Fibroblast of the aortic adventitia (primary cell): ENCODE results near the gene FAM3B. TPM values are rescaled to one million over a fixed set of nuclear protein-coding genes. Genes with fewer than 3 reads are reported as not detected.

Experiments
- DNase-seq: peaks from one replicate; pipeline ENCODE4 v3.0.0-alpha.2; 2010; ENCODE audit warnings: low read depth
- H3K4me3 ChIP-seq: 2 replicates; pipeline ENCODE4 v1.5.1; 2011; ENCODE audit warnings: low read depth, mild to moderate bottlenecking, control low read depth, low read length, moderate library complexity
- CTCF ChIP-seq: IDR thresholded peaks from 2 replicates; pipeline ENCODE4 v1.5.1; 2011; ENCODE audit warnings: mild to moderate bottlenecking, low read length, control low read depth, inconsistent platforms; ENCODE audit not compliant: insufficient read depth
- total RNA-seq: library from RNA; depleted of rRNA; stranded (reverse); fragments of >200 nt; gene quantifications from 2 replicates; pipeline ENCODE4 v1.2.3, GENCODE V29; 2012; ENCODE audit warnings: low replicate concordance

FAM3B gene
- total RNA-seq, 1 donor: not detected

DNA sequence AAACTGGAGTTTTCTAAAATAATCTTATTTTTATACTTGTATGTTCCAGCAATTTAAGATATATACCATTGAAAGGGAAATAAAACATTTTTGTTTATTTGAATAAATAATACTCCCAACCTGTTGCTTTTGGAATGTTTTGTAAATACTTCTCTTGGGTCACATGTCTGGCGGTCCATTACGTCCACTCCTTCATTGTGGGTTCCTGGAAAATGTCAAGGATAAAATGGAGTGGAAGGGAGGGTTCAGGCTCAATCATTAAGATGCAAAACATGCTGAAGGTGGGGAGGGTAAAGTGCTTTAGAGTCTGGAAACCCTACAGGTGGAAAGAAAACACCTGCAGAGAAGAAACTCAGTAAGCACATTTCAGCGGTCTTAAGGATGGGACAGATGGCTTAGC is 34.2 kb upstream of the FAM3B start:
- H3K4me3 ChIP-seq: no peak overlapping the region
- DNase-seq: no peak
- no peak for TF ChIP-seq CTCF

- peak; percentile 80 for TF ChIP-seq CTCF
- DNase-seq: peak; percentile 94
- H3K4me3 ChIP-seq: no peak overlapping the region
Measured at GRCh38 chr21:41283211-41283818, 33.3 kb upstream of the FAM3B start.

DNA sequence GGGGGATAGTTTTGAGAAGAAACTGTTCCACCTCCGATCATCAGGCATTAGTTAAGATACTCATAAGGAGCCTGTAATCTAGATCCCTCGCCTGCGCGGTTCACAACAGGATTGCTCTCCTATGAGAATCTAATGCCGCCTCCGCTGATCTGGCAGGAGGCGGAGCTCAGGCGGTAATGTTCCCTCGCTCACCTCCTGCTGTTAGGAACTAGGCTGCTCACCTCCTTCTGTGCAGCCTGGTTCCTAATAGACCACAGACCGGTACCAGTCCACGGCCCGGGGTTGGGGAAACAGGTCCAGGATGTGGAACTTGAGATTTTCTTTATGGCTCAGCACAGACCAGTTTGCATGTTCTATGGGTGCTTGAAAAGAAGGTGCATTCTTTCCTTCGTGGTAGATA is 27.2 kb upstream of the FAM3B start:
- H3K4me3 ChIP-seq: no peak overlapping the region
- TF ChIP-seq CTCF: no peak
- DNase-seq: no peak

GRCh38 chr21:41290106-41290799 is 26.3 kb upstream of the FAM3B start:
- no peak for TF ChIP-seq CTCF
- H3K4me3 ChIP-seq: no peak overlapping the region
- no peak for DNase-seq

DNA sequence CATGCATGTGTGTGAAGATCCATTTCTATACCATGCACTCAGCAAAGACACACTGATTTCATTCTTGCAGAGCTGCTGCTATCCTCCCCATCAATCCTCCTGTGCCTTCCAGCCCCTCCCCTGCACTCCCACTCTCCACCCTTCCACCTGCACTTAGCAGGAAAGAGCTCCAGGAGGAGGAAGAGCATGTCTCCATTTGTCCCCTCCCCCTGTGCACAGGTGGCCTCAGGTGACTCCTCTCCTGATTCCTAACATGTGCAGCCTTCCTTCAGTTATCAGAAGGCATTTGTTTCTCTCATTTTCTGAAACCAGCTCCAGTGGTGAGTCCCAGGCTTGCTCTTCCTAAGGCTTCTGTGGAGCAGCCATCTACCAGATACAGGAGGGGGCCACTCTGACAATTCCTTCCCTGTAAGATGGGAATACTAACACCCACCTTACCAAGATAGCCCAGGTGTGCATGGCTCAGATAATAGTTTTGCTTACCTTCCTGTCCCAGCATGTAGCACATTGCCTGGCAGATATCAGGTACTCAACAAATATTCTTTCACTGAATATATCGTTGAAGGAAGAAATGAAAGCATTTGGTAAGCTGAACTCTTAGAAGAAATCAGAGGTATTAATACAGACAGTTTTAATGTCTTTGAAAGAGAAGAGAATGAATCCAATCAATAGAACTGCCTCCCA is 21.9 kb upstream of the FAM3B start:
- no peak overlapping the region for H3K4me3 ChIP-seq
- no peak for DNase-seq
- TF ChIP-seq CTCF: no peak

DNA sequence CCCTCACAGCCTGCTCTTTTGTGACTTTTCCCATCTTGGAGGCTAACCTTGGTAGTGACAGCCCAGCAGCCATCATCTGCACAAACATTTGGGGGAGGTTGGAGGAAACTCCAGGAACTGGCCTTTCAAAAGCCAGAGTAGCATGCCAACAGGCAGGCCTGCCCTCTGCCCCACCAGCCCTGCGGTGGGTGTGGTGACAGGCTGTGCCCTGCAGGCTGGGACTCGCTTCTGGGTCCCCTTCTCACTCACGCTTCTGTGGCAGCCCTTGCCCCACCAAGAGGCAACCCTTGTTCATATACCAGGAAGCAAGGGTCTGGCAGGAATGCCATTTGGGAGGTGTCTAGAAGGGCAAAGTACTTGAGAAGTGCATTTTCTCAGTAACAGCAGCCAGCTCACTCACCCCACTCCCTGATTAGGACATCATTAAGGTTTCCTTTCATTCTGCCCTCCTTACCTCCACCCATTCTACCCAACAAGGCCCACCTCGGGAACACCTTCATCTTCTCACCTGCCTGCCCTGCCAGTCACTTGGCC is 20.8 kb upstream of the FAM3B start:
- no peak for TF ChIP-seq CTCF
- H3K4me3 ChIP-seq: no peak overlapping the region
- DNase-seq: no peak
